Stimulated activated CD8-positive, alpha-beta memory T cell treated with anti-CD3 and anti-CD28 coated beads, Interleukin-7, amount 100 ng/mL, for 4 hours (primary cell): ENCODE measurements around the gene MAP3K10.

Experiments
- DNase-seq, 2 donors: peaks; one replicate each; pipeline ENCODE4 v3.0.0-alpha.2; 2020; ENCODE audit warnings: low read depth in 2 of 2

MAP3K10 gene

GRCh38 chr19:40249781-40250180 is 58.6 kb downstream of the MAP3K10 start:
- no peak for DNase-seq

GRCh38 chr19:40251244-40251643 is 60.0 kb downstream of the MAP3K10 start:
- DNase-seq = no peak

- no peak for DNase-seq
These were observed 60.8 kb downstream of the MAP3K10 start for GRCh38 chr19:40251991-40252390.

GRCh38 chr19:40252395-40252794 is 61.2 kb downstream of the MAP3K10 start:
- no peak for DNase-seq

GRCh38 chr19:40253611-40254092 is 62.4 kb downstream of the MAP3K10 start:
- DNase-seq = no peak

GRCh38 chr19:40254714-40255418 is 63.6 kb downstream of the MAP3K10 start:
- DNase-seq = no peak

GRCh38 chr19:40255619-40256166 is 64.5 kb downstream of the MAP3K10 start:
- DNase-seq = no peak

GRCh38 chr19:40256512-40256911 is 65.3 kb downstream of the MAP3K10 start:
- DNase-seq = no peak

GRCh38 chr19:40257096-40257517 is 65.9 kb downstream of the MAP3K10 start:
- DNase-seq = no peak

- no peak for DNase-seq
These were observed 70.4 kb downstream of the MAP3K10 start for GRCh38 chr19:40261631-40262030.

- no peak for DNase-seq
These were observed 71.2 kb downstream of the MAP3K10 start for GRCh38 chr19:40262422-40262821.

- no peak for DNase-seq
These were observed 72.5 kb downstream of the MAP3K10 start for GRCh38 chr19:40263440-40264313.

- no peak for DNase-seq
These were observed 73.3 kb downstream of the MAP3K10 start for GRCh38 chr19:40264314-40265054.
